AG20443 (cell line): Measurements from ENCODE around the gene RNF150.
"Not testable (repeated sequence)": the region's sequence is repeated elsewhere in the genome, so short reads cannot be mapped to it uniquely, and the experiment has no call there.

ENCODE experiments used
- DNase-seq: peaks from one replicate; pipeline ENCODE4 v3.0.0; 2012; ENCODE audit warnings: low spot score, mixed read lengths

RNF150 gene

DNA sequence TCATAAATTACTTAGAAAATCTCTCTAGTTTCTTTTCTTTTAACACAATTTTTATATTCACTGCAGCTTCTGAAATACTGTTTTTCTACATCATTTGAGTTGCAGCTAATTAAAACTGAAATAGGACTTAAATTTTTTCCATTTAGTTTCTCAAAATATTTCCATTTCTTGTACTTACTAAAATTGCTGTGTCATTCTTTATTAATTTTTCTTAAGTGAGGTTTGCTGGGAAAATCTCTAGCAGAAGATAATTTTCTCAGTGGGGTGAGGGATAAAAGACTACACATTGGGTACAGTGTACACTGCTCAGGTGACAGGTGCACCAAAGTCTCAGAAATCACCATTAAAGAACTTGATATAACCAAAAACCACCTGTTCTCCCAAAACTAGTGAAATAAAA is 57.7 kb downstream of the RNF150 start:
- DNase-seq, result no peak

DNA sequence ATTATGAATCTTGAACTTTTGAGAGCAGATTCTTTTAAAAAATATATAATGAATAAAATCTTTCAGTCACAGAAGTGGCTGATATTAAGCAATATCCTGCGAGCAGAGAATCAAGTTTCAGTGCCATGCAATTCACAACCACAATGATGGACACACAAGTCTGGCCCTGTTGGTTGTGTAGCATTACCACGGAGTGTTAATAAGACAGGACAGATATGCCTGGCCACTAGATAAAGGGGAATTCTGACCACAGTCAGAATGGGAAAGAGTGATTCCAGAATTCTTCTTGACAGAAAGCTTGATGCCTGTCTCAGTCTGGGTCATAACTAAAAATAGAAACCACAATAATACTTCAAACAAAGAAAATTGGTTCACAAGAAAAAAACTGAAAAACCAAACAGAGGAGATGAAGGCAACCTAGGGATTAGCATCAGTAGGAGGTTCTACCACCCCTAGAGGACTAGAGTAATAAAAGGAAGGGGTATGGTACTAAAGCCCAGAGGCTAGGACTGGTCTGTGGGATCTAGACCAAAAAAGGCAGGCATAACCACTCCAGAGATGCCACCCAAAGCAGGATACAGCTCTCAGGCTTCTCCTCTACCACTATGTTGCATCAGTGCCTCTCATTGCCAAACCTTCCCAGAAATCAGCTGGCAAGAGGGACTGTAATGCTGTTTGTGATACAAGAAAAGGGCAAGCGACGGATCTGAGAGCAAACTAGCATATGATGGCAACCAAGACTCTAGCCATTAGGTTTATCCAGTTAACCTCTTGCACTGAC is 59.0 kb downstream of the RNF150 start:
- peak; percentile 25 for DNase-seq

DNA sequence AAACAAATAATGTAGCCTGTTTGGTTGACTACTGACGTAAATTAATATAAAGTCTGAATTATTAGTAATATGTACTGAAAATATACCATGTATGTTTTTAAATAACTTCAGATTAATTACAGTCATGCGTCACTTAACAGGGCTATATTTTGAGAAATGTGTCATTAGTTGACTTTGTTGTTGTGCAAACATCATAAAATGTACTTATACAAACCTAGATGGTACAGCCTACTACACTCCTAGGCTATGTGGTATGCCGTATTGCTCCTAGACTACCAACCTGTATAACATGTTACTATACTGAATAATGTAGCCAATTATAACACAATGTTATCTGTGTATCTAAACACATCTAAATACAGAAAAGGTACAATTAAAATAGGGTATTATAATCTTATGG is 66.6 kb downstream of the RNF150 start:
- no peak for DNase-seq

- no peak for DNase-seq
Observed at GRCh38 chr4:141065872-141066271, 67.4 kb downstream of the RNF150 start.

DNA sequence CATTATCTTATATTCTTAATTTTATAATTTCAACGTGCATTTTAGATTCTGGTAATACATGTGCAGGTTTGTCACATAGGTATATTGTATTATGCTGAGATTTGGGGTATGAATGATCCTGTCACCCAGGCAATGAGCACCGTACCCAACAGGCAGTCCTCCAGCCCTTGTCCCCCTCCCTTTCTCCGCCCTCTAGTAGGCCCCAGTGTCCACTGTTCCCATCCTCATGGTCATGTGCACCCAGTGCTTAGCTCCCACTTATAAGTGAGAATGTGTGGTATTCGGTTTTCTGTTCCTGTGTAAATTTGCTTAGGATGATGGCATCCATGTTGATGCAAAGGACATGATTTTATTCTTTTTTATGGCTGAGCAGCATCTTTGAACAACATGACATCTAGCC is 70.6 kb downstream of the RNF150 start:
- DNase-seq, result no peak

DNA sequence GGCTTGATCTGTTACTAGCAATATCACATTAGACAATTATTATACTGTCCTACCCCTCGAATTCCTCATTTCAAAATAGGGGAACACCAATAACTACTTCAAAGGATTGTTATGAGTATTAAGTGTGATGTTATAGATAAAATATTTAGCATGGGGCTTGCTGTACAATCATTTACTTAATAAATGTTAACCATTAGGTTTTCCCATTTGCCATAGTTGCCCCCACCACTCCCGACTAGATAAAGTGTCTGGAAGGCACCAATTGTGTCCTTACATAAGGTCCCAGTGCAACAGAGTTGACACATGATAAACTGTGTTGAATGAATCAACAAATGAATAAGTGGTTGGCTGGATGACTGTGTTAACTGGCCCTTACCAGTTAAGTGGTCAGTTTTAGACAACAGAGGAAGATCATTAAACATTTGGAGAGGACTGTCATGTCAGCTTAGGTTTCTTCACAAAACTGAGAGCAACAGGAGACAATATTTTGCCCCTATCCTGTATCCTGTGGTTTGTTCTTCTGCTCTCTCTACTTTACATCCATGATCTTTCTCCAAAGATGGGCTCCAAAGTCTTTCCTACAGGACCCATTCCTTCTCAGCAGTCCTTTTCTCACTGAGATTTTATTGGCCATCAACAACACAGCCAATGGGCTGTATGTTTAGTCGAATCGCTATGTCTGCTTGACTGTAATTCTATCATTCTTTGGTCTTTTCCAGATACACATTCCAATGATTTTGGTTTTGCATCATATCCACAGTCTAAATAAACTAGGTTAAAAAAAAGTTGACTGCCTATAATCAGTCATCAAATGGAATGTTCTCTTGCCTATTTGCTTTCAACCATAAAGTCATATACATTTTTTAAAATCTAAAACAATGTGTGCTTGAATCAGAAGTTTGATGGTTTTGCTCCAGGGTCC is 74.4 kb downstream of the RNF150 start:
- peak; percentile 21 for DNase-seq

DNA sequence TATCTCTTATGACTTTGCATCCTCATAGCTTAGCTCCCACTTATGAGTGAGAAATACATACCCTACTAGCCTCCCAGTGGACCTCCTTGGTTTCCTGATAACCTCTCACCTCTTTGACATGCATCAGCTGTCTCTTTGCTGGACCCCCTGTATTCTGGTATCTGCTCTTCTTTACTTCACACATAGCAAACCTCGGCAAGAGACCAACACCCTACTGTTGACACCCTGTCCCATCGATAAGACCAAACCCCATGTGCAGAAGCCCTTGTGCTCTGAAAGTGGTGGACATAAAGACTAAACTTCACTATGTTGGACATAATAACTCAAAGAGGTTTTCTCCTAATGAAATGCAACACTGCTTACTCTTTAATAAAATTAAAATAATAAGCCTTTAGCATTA is 75.7 kb downstream of the RNF150 start:
- no peak for DNase-seq

GRCh38 chr4:141056473-141056872 is 76.8 kb downstream of the RNF150 start:
- no peak for DNase-seq

DNA sequence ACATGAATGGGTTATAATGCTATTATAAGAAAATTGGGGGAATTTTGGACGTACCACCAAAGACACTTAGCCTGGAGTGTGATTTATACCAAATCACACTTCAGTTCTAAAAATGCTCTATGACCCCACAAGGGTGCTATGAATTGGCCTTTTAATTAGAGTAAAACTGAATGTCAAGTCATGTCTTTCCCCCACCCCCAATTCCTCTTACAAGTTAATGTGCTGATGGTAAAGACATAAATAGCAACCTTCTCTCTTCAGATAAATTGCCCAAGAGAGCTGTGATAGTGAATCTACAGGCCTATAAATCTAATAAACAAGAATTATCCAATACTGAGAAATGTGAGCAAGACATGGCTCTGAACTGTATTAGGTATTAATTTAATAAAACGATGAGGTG is 78.8 kb downstream of the RNF150 start:
- DNase-seq, result no peak

DNA sequence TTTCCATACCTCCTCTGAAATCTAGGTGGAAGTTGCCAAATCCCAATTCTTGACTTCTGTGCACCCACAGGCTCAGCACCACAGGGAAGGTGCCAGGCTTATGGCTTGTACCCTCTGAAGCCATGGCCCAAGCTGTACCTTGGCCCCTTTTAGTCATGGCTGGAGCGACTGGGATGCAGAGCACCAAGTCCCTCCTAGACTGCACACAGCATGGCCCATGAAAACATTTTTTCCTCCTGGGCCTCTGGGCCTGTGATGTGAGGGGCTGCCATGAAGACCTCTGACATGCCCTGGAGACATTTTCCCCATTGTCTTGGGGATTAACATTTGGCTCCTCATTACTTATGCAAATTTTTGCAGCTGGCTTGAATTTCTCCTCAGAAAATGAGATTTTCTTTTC is 82.3 kb downstream of the RNF150 start:
- not testable (repeated sequence) for DNase-seq

- DNase-seq, result peak; percentile 12
Observed at GRCh38 chr4:141047228-141047884, 85.9 kb downstream of the RNF150 start.

- peak; percentile 87 for DNase-seq
Observed at GRCh38 chr4:141046255-141046654, 87.0 kb downstream of the RNF150 start.

- DNase-seq, result no peak
Observed at GRCh38 chr4:141045848-141046247, 87.4 kb downstream of the RNF150 start.

GRCh38 chr4:141041021-141041476 is 92.2 kb downstream of the RNF150 start:
- DNase-seq, result no peak

GRCh38 chr4:141039156-141039555 is 94.1 kb downstream of the RNF150 start:
- DNase-seq, result no peak

DNA sequence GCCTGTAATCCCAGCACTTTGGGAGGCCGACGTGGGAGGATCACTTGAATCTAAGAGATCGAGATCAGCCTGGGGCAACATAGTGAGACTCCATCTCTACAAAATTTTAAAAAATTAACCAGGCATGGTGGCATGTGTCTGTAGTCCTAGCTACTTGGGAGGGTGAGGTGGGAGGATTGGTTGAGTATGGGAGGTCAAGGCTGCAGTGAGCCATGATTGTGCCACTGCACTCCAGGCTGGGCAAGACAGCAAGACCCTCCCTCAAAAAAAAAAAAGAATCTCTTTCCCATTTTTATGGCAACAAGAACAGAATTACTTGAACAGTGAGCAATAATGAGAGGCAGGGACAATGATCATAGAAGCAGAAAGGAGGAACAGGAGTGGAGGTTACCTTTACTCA is 94.8 kb downstream of the RNF150 start:
- DNase-seq, result no peak

DNA sequence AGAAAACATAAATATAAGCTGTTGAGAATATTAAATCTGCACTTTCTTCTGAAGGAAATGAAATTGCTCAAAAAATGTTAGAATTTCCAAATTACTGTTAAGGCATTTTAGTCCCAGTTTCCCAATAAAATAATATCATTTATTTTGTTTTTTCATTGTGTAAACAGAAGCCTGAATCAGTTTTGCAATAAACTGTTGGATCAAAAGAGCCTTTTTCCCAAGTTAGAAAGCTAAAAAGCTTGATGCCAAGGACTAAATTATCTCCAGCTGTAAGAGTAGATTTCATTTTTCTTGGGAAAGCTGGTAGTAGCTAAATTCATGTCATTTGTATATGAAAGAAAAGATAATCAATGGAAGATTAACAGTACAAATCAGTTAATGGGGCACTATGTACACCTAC is 95.8 kb downstream of the RNF150 start:
- DNase-seq, result no peak

GRCh38 chr4:141036786-141037185 is 96.5 kb downstream of the RNF150 start:
- no peak for DNase-seq

- DNase-seq, result no peak
Observed at GRCh38 chr4:141035920-141036319, 97.3 kb downstream of the RNF150 start.

DNA sequence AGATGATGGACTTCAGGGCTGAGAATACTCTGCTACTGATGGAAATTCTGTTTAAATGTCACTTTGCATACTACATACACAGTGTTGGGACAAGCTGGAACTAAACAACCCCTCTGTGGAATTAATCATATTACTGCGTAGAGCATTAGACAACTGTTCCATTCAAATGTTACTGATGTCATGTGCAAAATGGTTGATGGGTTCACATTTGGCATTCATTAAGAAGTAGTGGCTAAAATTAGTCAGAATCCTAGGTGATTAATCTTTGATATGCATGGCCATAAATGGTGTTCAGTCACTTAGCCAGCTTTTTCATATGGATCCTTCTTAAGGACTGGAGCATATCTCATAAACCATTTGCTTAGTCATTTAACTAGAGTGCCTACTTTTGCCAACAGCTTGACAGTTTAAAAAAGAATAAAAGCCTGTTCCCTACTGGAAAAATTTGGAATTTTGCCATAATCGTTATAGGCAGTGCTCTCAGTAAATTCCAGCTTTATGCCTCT is 105.2 kb downstream of the RNF150 start:
- DNase-seq, result peak; percentile 40

DNA sequence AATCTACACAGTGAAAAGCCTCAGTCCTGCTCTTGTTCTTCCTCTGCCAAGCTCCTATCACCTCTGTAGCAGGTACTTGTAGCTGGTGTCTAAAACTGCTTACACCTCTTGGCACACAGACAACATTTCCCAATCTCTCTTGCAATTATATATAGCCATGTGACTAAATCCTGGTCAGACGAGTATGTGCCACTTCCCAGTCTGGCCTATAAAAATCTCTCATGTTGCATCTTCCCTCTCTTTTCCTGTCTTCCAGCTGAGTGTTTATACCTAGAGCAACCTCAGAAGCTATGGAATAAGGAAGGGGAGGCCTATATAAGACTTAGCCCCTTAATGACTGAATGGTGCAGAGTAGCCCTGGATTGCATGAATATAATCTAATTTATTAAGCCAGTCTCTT is 105.8 kb downstream of the RNF150 start:
- DNase-seq, result no peak

- DNase-seq, result no peak
Observed at GRCh38 chr4:141026900-141027299, 106.4 kb downstream of the RNF150 start.
